ENCODE measurements around the gene KRTAP5-5. TPM values are rescaled to one million over a fixed set of nuclear protein-coding genes. Genes with fewer than 3 reads are reported as not detected.

KRTAP5-5 gene
- total and polyA plus RNA-seq, 2 donors (not counting 1 experiment from before 2014, with no cell fraction given), result not detected

GRCh38 chr11:1652026-1652425 lies 22.5 kb downstream of the KRTAP5-5 start:
- ChIA-PET CTCF (interaction anchor here (0.9 to 4.5 kb wide), 34 partner anchors 8 to 879 kb away, joined by 3 to 135 read pairs (median 5); partner anchors contain the start of genes KRTAP5-6 and SYT8), POLR2A (interaction anchor here (0.5 kb wide), 1 partner anchor 124 kb away, joined by 3 read pairs; no protein-coding TSS in a partner anchor)
- no peak overlapping the region for H3K27ac ChIP-seq (ENCODE audit: low read length in 2 of 2)
- no peak overlapping the region for H3K27ac Mint-ChIP-seq
- H3K79me2 ChIP-seq (ENCODE audit: control insufficient read depth, insufficient read depth, low read length), result no peaks in the 10 kb centered on the region
- no peaks in the 10 kb centered on the region for H3K9me3 ChIP-seq (ENCODE audit: control extremely low read depth in 1 of 3, control insufficient read depth in 2 of 3, insufficient read depth in 1 of 3, low read length in 2 of 3)
- H3K4me1 ChIP-seq (ENCODE audit: control insufficient read depth in 2 of 2, insufficient read depth in 2 of 2, low read length in 2 of 2), result peaks cover 0 to 6% of the 10 kb centered on the region in 2 donors
- H3K36me3 ChIP-seq (replicated peaks in 1 of 2; ENCODE audit: control extremely low read depth in 1 of 2, control insufficient read depth in 1 of 2, extremely low read depth in 1 of 2, insufficient read depth in 2 of 2, low read length in 1 of 2), result no peaks in the 10 kb centered on the region
- no peak overlapping the region for H3K9ac ChIP-seq (ENCODE audit: low read length)
- H2AFZ ChIP-seq (ENCODE audit: insufficient read depth, low read depth, low read length, poor library complexity, severe bottlenecking), result no peak overlapping the region
- intact Hi-C loops (cut with micrococcal nuclease), result loop anchor here (1.0 to 5.0 kb wide), 2 partner anchors 40 to 499 kb away; no protein-coding TSS in a partner anchor
- H3K4me3 ChIP-seq (ENCODE audit: control extremely low read depth in 1 of 5, extremely low read depth in 1 of 5, insufficient read depth in 1 of 5, low read depth in 2 of 5, low read length in 4 of 5), result no peak overlapping the region
- H3K4me1 Mint-ChIP-seq, result no peaks in the 10 kb centered on the region
- WGBS (ENCODE audit: insufficient coverage), result 92% methylated on average over 18 of the region's 19 CpGs
- DNase-seq (no peak), ATAC-seq (ENCODE audit: low read depth) (no peak)
- H3K27me3 ChIP-seq (replicated peaks in 1 of 4; ENCODE audit: control extremely low read depth in 1 of 4, control insufficient read depth in 3 of 4, insufficient read depth in 4 of 4, low read length in 3 of 4), result peaks cover 0 to 22% (median 4%) of the 10 kb centered on the region in 4 experiments
- H3K27me3 Mint-ChIP-seq, result peaks cover 39% of the 10 kb centered on the region
- H3K4me2 ChIP-seq (replicated peaks; ENCODE audit: low read depth, low read length, poor library complexity, severe bottlenecking), result no peak overlapping the region
- H3K9me3 Mint-ChIP-seq (ENCODE audit: insufficient read depth), result no peaks in the 10 kb centered on the region
- H4K20me1 ChIP-seq (ENCODE audit: control insufficient read depth, insufficient read depth, low read length, poor library complexity, severe bottlenecking), result no peaks in the 10 kb centered on the region
- H3K4me3 Mint-ChIP-seq, result no peak overlapping the region
- no peak for TF ChIP-seq EZH2 (IDR thresholded peaks at IDR 0.05; ENCODE audit: borderline replicate concordance, insufficient read depth, low read depth, low read length, poor library complexity, severe bottlenecking)
- TF ChIP-seq CTCF (IDR thresholded peaks at IDR 0.05), result no peak

GRCh38 chr11:1652442-1652770 lies 22.8 kb downstream of the KRTAP5-5 start:
- no peak overlapping the region for H3K27ac Mint-ChIP-seq
- no peak overlapping the region for H3K4me2 ChIP-seq (replicated peaks; ENCODE audit: low read depth, low read length, poor library complexity, severe bottlenecking)
- intact Hi-C loops (cut with micrococcal nuclease), result loop anchor here (1.0 to 5.0 kb wide), 2 partner anchors 40 to 499 kb away; no protein-coding TSS in a partner anchor
- TF ChIP-seq CTCF (IDR thresholded peaks at IDR 0.05) (no peak), EZH2 (IDR thresholded peaks at IDR 0.05; ENCODE audit: borderline replicate concordance, insufficient read depth, low read depth, low read length, poor library complexity, severe bottlenecking) (no peak)
- H3K27ac ChIP-seq (ENCODE audit: low read length in 2 of 2), result no peak overlapping the region
- H3K9ac ChIP-seq (ENCODE audit: low read length), result no peak overlapping the region
- no peaks in the 10 kb centered on the region for H4K20me1 ChIP-seq (ENCODE audit: control insufficient read depth, insufficient read depth, low read length, poor library complexity, severe bottlenecking)
- no peaks in the 10 kb centered on the region for H3K4me1 Mint-ChIP-seq
- DNase-seq (no peak), ATAC-seq (ENCODE audit: low read depth) (no peak)
- no peak overlapping the region for H2AFZ ChIP-seq (ENCODE audit: insufficient read depth, low read depth, low read length, poor library complexity, severe bottlenecking)
- CTCF ChIA-PET, result interaction anchor here (0.8 to 4.5 kb wide), 37 partner anchors 9 to 878 kb away, joined by 3 to 135 read pairs (median 5); partner anchors contain the start of genes H19, KRTAP5-6 and SYT8
- H3K4me3 ChIP-seq (ENCODE audit: control extremely low read depth in 1 of 5, extremely low read depth in 1 of 5, insufficient read depth in 1 of 5, low read depth in 2 of 5, low read length in 4 of 5), result no peak overlapping the region
- WGBS (ENCODE audit: insufficient coverage), result 59% methylated on average over 20 of the region's 20 CpGs
- H3K27me3 Mint-ChIP-seq, result peaks cover 35% of the 10 kb centered on the region
- H3K27me3 ChIP-seq (replicated peaks in 1 of 4; ENCODE audit: control extremely low read depth in 1 of 4, control insufficient read depth in 3 of 4, insufficient read depth in 4 of 4, low read length in 3 of 4), result peaks cover 0 to 22% (median 4%) of the 10 kb centered on the region in 4 experiments
- peaks cover 0 to 6% of the 10 kb centered on the region in 2 donors for H3K4me1 ChIP-seq (ENCODE audit: control insufficient read depth in 2 of 2, insufficient read depth in 2 of 2, low read length in 2 of 2)
- no peak overlapping the region for H3K4me3 Mint-ChIP-seq
- no peaks in the 10 kb centered on the region for H3K36me3 ChIP-seq (replicated peaks in 1 of 2; ENCODE audit: control extremely low read depth in 1 of 2, control insufficient read depth in 1 of 2, extremely low read depth in 1 of 2, insufficient read depth in 2 of 2, low read length in 1 of 2)
- H3K79me2 ChIP-seq (ENCODE audit: control insufficient read depth, insufficient read depth, low read length), result no peaks in the 10 kb centered on the region
- POLR2A ChIA-PET, result interaction anchor here (0.5 kb wide), 1 partner anchor 125 kb away, joined by 3 read pairs; no protein-coding TSS in a partner anchor
- no peaks in the 10 kb centered on the region for H3K9me3 Mint-ChIP-seq (ENCODE audit: insufficient read depth)
- H3K9me3 ChIP-seq (ENCODE audit: control extremely low read depth in 1 of 3, control insufficient read depth in 2 of 3, insufficient read depth in 1 of 3, low read length in 2 of 3), result no peaks in the 10 kb centered on the region

Measured in B cell (primary cell).